Uterus (tissue), 4 donors: ENCODE measurements around the gene ZC3H13. TPM values are rescaled to one million over a fixed set of nuclear protein-coding genes. Genes with fewer than 3 reads are reported as not detected.

ENCODE experiments used
- DNase-seq, 2 donors: peaks; one replicate each; pipeline ENCODE4 v3.0.0-alpha.2; 2019 to 2020
- H3K27ac ChIP-seq, 2 donors: fragments of 200-600 bp; sonication (generic); 1 replicate in 1 of 2; 2 replicates in 1 of 2; pipeline ENCODE4 v1.5.1; 2016 to 2018
- H3K27me3 ChIP-seq, 2 donors: fragments of 200-600 bp; sonication (generic); one replicate each; pipeline ENCODE4 v1.5.1; 2018 to 2019; ENCODE audit warnings: control low read depth in 1 of 2
- H3K36me3 ChIP-seq, 2 donors: fragments of 200-600 bp; sonication (generic); one replicate each; pipeline ENCODE4 v1.5.1; 2019; ENCODE audit warnings: control low read depth in 1 of 2
- H3K4me1 ChIP-seq, 2 donors: fragments of 200-600 bp; sonication (generic); one replicate each; pipeline ENCODE4 v1.5.1; 2018 to 2019; ENCODE audit warnings: control low read depth in 1 of 2
- H3K4me3 ChIP-seq, 2 donors: fragments of 200-600 bp; sonication (generic); 1 replicate in 1 of 2; 2 replicates in 1 of 2; pipeline ENCODE4 v1.5.1; 2018 to 2019; ENCODE audit warnings: mild to moderate bottlenecking in 1 of 2
- H3K9me3 ChIP-seq, 2 donors: fragments of 200-600 bp; sonication (generic); one replicate each; pipeline ENCODE4 v1.5.1; 2019; ENCODE audit warnings: control low read depth in 1 of 2
- CTCF ChIP-seq, 4 experiments: fragments of 200-600 bp in 2 of 4; fragments of 450-650 bp in 2 of 4; sonication (generic) in 2 of 4; IDR thresholded peaks; one replicate each; pipeline ENCODE4 v1.5.1; 2016 to 2019; ENCODE audit warnings: antibody characterized with exemption in 4 of 4, mild to moderate bottlenecking in 2 of 4, moderate library complexity in 1 of 4
- POLR2A ChIP-seq, 2 donors: fragments of 450-650 bp; IDR thresholded peaks; one replicate each; pipeline ENCODE4 v1.6.1; 2016; ENCODE audit warnings: antibody characterized with exemption in 2 of 2, mild to moderate bottlenecking in 1 of 2, moderate library complexity in 1 of 2
- intact Hi-C: fragments of 100-400 bp; cut with DNase I; formaldehyde crosslinking; loops from one replicate; pipeline ENCODE4 v1.15.1; 2023; ENCODE audit warnings: low total_unique reads
- total RNA-seq, 4 donors: library from RNA; depleted of rRNA in 3 of 4; stranded (reverse); fragments of >200 nt in 3 of 4; gene quantifications; one replicate each; pipeline versions ENCODE4 v1.1.0 to v1.2.4, GENCODE V29; 2014 to 2023
- donor health status: DM: yes; HTN: yes; CAD: no.

Gene ZC3H13
- total RNA-seq, 4 donors from 2014 or later = 16.5 to 73.0 (median 37.1) TPM

GRCh38 chr13:46063292-46063691, 10.7 kb upstream of the ZC3H13 start:
- Histone ChIP-seq H3K36me3 (no peaks in the 10 kb centered on the region), H3K27me3 (no peaks in the 10 kb centered on the region), H3K27ac (no peak overlapping the region), H3K9me3 (no peaks in the 10 kb centered on the region), H3K4me3 (no peak overlapping the region), H3K4me1 (no peaks in the 10 kb centered on the region)
- TF ChIP-seq POLR2A (IDR thresholded peaks at IDR 0.05) = no peak
- no peak for TF ChIP-seq CTCF (IDR thresholded peaks at IDR 0.05)
- intact Hi-C loops = no loop called here
- no peak for DNase-seq

GRCh38 chr13:46062185-46062584, 9.6 kb upstream of the ZC3H13 start:
- no peak for DNase-seq
- H3K27me3 ChIP-seq = no peaks in the 10 kb centered on the region
- H3K4me1 ChIP-seq = no peaks in the 10 kb centered on the region
- TF ChIP-seq POLR2A (IDR thresholded peaks at IDR 0.05) = no peak
- TF ChIP-seq CTCF (IDR thresholded peaks at IDR 0.05) = no peak
- intact Hi-C loops = no loop called here
- no peaks in the 10 kb centered on the region for H3K36me3 ChIP-seq
- no peak overlapping the region for H3K27ac ChIP-seq
- H3K9me3 ChIP-seq = no peaks in the 10 kb centered on the region
- H3K4me3 ChIP-seq = no peak overlapping the region

GRCh38 chr13:46059405-46059804, 6.9 kb upstream of the ZC3H13 start:
- Histone ChIP-seq H3K36me3 (no peaks in the 10 kb centered on the region), H3K9me3 (no peaks in the 10 kb centered on the region), H3K27ac (no peak overlapping the region), H3K4me1 (no peaks in the 10 kb centered on the region), H3K27me3 (no peaks in the 10 kb centered on the region), H3K4me3 (no peak overlapping the region)
- DNase-seq = no peak
- intact Hi-C loops = no loop called here
- TF ChIP-seq CTCF (IDR thresholded peaks at IDR 0.05) (no peak), POLR2A (IDR thresholded peaks at IDR 0.05) (no peak)

GRCh38 chr13:46058268-46058667, 5.7 kb upstream of the ZC3H13 start:
- Histone ChIP-seq H3K36me3 (no peaks in the 10 kb centered on the region), H3K4me1 (no peaks in the 10 kb centered on the region), H3K4me3 (no peak overlapping the region), H3K27ac (no peak overlapping the region), H3K27me3 (no peaks in the 10 kb centered on the region), H3K9me3 (no peaks in the 10 kb centered on the region)
- TF ChIP-seq CTCF (IDR thresholded peaks at IDR 0.05) (no peak), POLR2A (IDR thresholded peaks at IDR 0.05) (no peak)
- DNase-seq = no peak
- intact Hi-C loops = no loop called here

GRCh38 chr13:46057256-46058015, 4.9 kb upstream of the ZC3H13 start:
- Histone ChIP-seq H3K36me3 (no peaks in the 10 kb centered on the region), H3K4me3 (no peak overlapping the region), H3K9me3 (no peaks in the 10 kb centered on the region), H3K27ac (no peak overlapping the region), H3K27me3 (no peaks in the 10 kb centered on the region), H3K4me1 (no peaks in the 10 kb centered on the region)
- TF ChIP-seq CTCF (IDR thresholded peaks at IDR 0.05) (no peak), POLR2A (IDR thresholded peaks at IDR 0.05) (no peak)
- DNase-seq = no peak
- intact Hi-C loops = no loop called here
